ENCODE measurements around the gene EEF1G.
A peak's percentile ranks its signal among the peaks of the same experiment; 100 is the strongest.
"Not testable (repeated sequence)": the region's sequence is repeated elsewhere in the genome, so short reads cannot be mapped to it uniquely, and the experiment has no call there.

The EEF1G gene

GRCh38 chr11:62603072-62603408 is 29.3 kb upstream of the EEF1G start:
- no peak for DNase-seq

- peak; percentile 66 for DNase-seq
These were observed 28.7 kb upstream of the EEF1G start for GRCh38 chr11:62602141-62603071.

GRCh38 chr11:62601372-62602140 is 27.9 kb upstream of the EEF1G start, which contains the start of gene MTA2:
TSS of gene MTA2 (minus strand) at chr11:62601865. CDS start at chr11:62601450, 415 bp downstream.
- peak; percentile 100 for DNase-seq

- DNase-seq: peak; percentile 68
These were observed 27.4 kb upstream of the EEF1G start for GRCh38 chr11:62601122-62601371.

- no peak for DNase-seq
These were observed 26.9 kb upstream of the EEF1G start for GRCh38 chr11:62600367-62601121.

GRCh38 chr11:62599901-62600300 is 26.2 kb upstream of the EEF1G start:
- peak; percentile 47 for DNase-seq

- peak; percentile 99 for DNase-seq
These were observed 25.5 kb upstream of the EEF1G start for GRCh38 chr11:62599069-62599696.

- DNase-seq: no peak
These were observed 21.4 kb upstream of the EEF1G start for GRCh38 chr11:62595124-62595523.

- peak; percentile 83 for DNase-seq
These were observed 19.8 kb upstream of the EEF1G start for GRCh38 chr11:62593434-62594044.

- no peak for DNase-seq
These were observed 19.3 kb upstream of the EEF1G start for GRCh38 chr11:62592989-62593421.

GRCh38 chr11:62592146-62592815 is 18.6 kb upstream of the EEF1G start:
- no peak for DNase-seq

GRCh38 chr11:62591448-62592145 is 17.9 kb upstream of the EEF1G start, which contains the start of gene TUT1:
TSS of gene TUT1 (minus strand) at chr11:62591523. CDS start at chr11:62591485, 38 bp downstream.
- DNase-seq: peak; percentile 98

GRCh38 chr11:62588966-62589637 is 15.4 kb upstream of the EEF1G start:
- DNase-seq: peak; percentile 47

- DNase-seq: not testable (repeated sequence)
These were observed 11.7 kb upstream of the EEF1G start for GRCh38 chr11:62585356-62585755.

GRCh38 chr11:62581735-62582134 is 8.0 kb upstream of the EEF1G start:
- DNase-seq: not testable (repeated sequence)

- no peak for DNase-seq
These were observed 7.4 kb upstream of the EEF1G start for GRCh38 chr11:62580959-62581715.

GRCh38 chr11:62579252-62579651 is 5.6 kb upstream of the EEF1G start:
- DNase-seq: no peak

GRCh38 chr11:62578541-62578940 is 4.8 kb upstream of the EEF1G start:
- DNase-seq: no peak

- no peak for DNase-seq
These were observed 3.5 kb upstream of the EEF1G start for GRCh38 chr11:62577046-62577714.

All from activated CD4-positive, alpha-beta T cell treated with anti-CD3 and anti-CD28 coated beads, Interleukin-10, Interleukin-2, amounts not matched to agents 100 ng/mL and 50 ng/mL, durations not matched to agents 16 hours and 8 hours (primary cell).